ENCODE measurements around the gene ARL11.
A peak's percentile ranks its signal among the peaks of the same experiment; 100 is the strongest.
"Not testable (repeated sequence)": the region's sequence is repeated elsewhere in the genome, so short reads cannot be mapped to it uniquely, and the experiment has no call there.

ARL11 gene
- total RNA-seq: 0.56 reads per million

DNA sequence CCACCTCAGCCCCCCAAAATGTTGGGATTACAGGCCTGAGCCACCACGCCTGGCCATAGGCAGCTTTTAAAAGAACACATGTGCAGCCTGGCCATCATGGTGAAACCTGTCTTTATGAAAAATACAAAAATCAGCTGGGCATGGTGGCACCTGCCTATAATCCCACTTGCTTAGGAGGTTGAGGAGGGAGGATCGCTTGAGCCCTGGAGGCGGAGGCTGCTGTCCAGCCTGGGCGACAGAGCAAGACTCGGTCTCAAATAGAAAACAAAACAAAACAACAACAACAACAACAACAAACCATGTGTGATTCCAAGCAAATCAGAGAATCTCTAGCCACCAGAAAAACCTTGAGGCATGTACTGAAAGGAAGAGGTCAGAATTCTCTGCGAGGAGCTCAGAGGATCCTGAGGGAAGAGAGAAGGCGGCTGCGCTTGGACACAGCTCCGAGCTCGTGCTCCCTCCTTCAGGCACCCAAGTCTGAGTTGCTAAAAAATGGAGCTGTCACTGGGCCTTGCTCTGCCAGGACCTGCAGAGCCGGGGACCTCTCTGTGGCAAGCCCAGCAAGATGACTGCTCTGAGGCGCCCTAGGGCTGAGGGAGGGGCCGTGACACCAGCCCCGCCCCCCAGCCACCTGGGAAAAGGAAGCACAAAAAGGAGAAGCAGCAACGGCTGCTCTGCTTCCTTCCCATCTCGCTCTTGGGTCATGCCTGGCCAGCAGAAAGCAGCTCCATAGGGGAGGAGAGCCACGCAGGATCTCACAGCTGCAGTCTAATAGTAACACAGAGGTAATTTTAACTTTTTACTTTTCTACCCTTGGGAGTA is at the start of gene ARL11:
Gene ARL11 (plus strand): TSS at position 677 of the 822 bp plus-strand sequence. CDS start 1,941 bp downstream, outside the sequence.
- peak; percentile 12 for DNase-seq

DNA sequence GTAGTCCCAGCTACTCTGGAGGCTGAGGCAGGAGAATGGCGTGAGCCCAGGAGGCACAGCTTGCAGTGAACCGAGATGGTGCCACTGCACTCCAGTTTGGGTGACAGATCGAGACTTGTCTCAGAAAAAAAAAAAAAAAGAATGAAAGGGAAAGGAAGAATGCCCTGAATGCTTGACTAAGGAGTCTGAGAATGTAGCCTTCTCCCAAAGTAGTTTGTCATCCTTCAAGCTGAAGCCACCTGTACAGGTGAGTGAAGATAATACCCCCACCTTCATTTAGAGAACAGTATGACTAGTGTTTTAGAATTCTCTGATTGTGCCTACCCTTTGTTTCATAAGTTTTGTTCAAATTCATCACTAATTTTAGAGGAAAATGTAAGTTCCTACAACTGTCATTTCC is 48.8 kb upstream of the ARL11 start:
- no peak for DNase-seq

DNA sequence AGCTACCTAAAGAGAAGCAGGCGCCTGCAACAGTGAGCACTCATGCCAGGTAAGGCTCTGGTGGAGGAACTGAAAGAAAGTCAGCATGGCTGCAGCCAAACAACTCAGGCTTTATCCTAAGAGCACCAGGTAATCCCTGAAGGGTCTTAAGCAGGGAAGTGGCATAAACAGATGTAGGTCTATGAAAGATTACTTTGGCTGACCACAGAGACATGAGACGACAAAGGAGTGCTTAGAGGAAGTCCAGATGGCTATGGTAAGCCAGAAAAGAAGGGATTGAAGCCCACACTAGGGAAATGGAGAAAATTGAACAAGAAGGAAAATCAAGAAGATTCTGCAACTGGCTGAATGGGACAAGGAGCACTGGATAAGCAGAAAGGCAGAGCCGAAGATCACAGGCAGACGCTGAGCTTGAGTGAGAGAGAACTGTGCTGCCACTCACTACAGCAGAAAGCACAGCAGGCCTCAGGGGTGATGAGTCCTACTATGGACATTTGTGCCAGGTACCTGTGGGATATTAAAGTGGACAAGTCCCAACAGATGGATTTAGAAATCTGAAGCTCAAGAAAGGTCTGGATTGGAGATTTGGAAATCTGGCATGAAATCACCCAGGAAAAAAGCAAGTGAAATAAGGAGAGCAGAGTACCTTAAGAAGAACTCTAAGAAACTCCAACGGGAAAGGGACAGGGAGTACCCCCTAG is 47.2 kb upstream of the ARL11 start:
- DNase-seq: no peak

DNA sequence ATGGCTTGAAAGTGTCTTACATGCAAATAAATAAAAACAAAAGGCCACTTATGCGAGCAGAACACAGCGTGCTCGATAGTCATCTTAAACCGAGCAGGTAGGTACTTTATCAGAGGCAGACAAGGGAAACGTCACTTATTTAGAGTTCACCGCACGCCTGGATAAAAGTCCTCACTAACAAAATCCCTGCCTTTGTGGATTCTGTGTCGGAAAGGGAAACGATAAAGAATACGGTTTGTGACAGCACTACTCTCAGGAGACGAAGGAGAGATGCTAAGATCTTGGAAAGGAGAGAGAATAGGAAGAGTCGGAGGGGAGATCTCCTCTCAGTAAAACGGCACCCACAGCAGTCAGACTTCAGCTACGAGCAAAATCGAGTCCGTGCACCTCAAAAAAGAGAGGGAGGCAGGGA is 43.5 kb upstream of the ARL11 start:
- no peak for DNase-seq

DNA sequence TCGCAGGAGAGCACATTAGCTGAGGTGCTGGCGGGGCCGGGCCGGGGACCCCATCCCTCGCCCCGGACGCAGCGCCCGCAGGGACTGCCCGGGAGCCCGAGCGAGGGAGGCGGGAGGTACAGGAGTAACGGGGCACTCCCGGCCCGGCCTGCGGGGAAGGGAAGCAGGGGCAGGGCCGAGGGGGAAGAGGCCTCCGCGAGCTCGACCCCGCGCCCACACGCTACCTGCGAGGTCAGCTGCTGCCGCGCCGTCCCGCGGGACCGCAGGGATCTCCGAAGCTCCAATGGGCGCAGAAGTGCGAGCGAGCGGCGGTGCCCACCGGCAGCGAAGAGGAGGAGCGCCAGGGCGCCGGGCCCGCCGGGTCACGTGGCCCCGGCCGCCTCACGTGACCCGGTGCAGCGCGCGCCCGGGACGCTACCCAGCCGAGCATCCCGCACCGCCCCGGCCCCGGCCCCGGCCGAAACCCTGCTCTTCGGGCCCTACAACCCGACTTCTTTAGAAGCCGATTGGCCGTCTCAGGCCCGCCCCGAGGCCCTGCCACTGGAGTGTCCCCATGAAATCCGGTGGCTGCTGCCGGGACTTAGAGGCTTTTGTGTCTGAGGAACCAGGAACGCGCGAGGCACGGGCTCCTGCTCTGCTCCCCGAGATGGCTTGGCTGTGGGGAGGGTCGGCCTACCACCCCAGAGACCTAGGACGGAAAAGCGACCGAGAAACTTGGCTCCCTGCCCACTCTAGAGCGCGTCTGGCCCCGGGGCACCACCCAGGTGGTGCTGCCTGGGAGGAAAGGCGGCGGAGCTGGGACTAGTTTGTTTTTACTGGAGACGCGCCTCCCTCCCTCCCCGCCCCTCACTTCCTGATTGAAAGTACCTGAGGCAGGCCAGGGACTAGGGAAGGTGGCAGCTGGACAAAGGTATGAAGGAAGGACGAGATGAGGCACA is 42.8 kb upstream of the ARL11 start, which contains the start of gene RCBTB1:
Gene RCBTB1 (minus strand): TSS at position 339 of the 938 bp plus-strand sequence. CDS start 18,279 bp downstream, outside the sequence.
- DNase-seq: peak; percentile 62

DNA sequence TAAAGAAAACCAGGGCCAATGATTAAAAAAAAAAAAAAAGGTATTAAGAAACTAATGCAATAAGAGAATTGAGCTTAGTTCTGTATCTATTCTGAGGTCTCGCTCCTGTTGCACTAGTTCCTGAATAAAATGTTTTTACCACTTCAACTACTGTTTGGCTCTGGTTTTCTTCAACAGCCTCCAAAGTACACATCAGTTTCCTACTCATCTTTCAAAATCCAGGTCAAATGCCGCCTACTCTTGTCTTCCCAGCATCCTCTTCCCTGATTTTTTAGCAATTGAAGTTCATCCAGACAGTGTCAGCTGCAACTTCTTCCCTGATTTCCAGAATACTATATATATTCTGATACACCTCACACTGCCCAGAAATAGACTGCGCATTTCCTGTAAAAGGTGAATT is 41.6 kb upstream of the ARL11 start:
- no peak for DNase-seq

DNA sequence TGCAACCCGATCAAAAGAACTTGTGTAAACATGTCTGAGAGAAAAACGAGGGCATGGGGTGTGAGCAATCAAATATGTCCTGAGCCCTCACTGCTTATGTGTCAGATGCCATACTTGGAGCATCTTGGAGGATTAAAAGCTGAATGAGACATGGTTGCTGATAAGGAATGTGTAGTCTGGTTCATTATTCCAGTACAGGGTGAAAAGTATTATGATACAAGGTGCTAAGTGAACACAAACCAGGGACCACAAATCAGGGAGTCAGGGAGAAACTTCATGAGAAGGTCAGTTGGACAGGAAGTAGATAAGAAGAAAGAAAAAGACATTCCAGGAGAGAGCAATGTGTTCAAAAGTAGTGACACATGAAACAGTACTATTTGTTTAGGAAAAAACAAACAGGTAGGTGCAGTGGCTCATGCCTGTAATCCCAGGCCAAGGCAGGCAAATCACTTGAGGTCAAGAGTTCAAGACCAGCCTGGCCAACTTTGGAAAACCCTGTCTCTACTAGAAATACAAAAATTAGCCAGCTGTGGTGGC is 40.9 kb upstream of the ARL11 start:
- DNase-seq: no peak

DNA sequence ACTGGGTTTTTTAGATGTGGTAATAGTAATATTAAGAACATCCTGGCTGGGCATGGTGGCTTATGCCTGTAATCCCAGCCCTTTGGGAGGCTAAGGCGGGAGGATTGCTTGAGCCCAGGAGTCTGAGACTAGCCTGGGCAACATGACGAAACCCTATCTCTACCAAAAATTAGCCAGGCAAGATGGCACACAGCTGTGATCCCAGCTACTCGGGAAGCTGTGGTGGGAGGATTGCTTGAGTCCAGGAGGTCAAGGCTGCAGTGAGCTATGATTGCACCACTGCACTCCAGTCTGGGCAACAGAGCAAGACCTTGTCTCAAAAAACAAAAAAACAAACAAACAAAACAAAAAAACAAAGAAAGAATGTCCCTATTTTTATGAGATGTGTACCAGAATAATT is 37.6 kb upstream of the ARL11 start:
- DNase-seq: not testable (repeated sequence)

DNA sequence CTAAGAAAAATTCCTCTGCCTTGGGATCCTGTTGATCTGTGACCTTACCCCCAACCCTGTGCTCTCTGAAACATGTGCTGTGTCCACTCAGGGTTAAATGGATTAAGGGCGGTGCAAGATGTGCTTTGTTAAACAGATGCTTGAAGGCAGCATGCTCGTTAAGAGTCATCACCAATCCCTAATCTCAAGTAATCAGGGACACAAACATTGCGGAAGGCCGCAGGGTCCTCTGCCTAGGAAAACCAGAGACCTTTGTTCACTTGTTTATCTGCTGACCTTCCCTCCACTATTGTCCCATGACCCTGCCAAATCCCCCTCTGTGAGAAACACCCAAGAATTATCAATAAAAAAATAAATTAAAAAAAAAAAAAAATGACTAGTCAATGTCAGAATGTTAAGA is 34.4 kb upstream of the ARL11 start:
- DNase-seq: not testable (repeated sequence)

DNA sequence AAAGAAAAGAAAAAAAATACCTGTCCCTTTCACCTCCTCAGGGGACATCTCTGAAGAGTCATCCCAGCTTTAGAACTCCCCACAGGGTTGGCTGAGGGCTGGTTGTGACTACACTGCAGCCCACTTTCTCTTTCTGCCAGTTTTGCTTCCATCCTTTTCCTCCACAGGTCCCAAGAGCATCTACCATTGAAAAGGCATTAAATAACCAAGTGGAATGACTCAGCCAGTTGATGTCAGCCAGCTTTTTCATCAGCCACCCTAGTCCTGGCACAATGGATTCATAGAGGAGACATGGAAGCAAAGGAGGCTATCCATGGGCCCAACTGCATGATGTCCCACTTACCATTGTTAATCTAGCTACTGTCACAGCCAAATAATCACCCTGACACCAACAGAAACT is 33.7 kb upstream of the ARL11 start:
- no peak for DNase-seq

DNA sequence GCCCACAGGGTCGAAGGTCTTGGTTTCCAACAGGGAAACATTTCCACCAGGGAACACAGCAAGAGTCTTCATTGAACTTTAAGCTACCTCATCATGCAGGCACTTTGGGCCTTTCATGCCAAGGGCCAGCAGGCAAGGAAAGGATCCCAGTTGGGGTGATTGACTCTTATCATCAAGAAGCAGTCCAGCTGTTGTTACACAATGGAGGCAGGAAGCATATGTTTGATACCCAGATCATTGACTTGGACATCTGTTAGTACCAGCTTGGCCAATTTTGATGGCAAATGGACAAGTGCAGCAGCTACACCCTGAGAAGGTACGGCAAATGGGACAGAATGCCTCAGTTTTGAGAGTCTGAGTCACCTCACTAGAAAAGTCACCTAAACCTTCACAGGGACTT is 32.1 kb upstream of the ARL11 start:
- DNase-seq: no peak

DNA sequence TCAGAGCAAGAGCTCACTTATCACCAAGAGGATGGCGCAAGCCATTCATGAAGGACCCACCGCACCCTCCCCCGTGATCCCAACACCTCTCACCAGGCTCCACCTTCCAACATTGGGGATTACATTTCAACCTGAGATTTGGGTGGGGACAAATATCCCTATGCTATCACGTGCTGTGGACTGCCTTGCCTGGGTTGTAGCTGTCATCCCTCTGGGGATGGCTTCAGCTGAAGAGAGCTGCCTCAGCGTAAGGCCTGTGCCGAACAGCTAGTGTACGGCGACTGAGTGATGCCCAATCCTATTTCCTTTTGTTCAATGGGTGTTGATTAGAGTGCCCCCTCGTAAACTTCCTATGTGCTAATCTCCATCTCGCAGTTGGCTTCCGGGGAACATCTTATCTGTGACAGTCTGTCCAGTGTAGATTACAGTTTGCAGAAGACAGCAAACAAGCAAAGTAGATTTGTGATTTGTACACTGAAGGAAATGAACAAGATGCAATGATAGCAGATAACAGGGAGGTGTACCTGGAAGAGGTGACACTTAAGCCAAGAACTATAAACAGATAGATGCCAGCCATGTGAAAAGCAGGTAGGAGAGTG is 31.2 kb upstream of the ARL11 start:
- DNase-seq: no peak

DNA sequence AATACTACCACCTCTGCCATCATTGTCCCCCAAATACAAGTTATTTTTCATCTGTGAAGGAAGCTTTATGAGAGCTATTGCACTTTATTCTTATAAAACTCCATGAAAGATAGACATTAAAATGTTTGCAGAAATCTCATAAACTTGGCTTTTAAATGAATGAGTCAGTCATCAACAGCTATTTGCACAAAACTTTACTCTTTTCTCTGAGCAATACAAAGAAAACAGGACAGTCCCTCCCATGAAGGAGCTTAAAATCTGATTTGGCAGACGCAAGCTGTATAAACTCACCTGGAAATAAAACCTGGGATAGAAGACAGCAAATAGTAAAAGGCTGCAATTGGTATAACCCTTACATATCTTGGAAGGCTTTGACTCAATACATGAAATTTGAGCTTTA is 26.3 kb upstream of the ARL11 start:
- no peak for DNase-seq

DNA sequence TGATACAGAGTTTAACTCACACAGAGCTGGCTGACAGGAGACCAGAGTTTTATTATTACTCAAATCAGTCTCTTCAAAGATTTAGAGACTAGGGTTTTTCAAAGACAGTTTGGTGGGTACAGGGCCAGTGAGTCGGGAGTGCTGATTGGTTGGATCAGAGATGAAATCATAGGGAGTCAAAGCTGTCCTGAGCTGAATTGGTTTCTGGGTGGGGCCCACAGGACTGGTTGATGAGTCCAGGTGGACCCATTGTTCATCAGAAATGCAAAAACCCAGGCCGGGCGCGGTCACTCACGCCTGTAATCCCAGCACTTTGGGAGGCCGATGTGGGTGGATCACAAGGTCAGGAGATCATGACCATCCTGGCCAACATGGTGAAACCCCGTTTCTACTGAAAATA is 25.7 kb upstream of the ARL11 start:
- not testable (repeated sequence) for DNase-seq

DNA sequence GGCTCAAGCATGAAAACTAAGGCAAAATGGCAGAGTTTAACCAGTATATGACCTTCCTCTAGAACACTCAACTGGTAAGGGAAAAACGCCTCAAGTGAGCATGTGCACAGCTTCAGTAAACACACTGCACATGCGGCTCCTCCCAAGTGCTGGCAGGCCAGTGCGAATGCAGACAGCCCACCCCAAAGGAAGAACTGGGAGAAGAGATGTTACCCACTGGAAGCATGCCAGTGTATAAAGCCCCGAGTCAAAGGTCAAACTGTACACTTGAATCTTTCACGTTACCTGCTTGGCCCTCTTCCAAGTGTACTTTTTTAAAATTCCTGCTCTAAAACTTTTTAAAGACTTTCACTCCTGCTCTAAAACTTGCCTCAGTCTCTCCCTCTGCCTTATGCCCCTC is 23.7 kb upstream of the ARL11 start:
- no peak for DNase-seq

DNA sequence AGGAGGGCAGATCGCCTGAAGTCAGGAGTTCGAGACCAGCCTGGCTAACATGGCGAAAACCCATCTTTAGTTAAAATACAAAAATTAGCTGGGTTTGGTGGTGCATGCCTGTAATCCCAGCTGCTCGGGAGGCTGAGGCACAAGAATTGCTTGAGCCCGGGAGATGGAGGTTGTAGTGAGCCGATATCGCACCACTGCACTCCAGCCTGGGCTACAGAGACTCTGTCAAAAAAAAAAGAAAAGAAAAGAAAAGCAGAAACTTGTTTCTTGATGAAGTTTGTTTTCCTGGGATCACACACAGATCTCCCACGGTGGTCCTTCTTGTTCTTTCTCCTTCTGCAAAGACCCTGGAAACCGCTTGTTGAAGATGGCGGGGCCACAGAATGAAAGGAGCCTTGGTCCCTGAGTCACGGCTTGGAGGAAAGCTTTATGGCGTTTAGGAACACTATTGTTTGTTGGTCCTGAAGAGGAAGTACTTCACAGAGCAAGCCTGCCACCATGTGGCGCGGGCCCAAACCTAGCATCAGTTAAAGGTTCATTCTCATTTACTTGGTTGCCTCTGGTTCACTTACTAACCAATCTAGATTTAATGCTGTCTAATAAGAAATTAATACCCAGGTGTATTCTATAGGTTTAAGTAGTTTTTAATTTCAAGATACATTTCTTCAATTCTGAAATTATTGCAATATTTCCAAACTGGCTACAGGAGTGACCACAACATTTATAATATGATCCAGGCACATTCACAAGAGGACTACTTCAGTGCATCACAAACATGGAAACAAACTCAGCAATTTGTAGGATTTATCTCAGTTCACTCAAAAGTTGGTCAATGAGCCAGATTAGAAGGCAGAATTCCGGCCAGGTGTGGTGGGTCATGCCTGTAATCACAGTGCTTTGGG is 21.3 kb upstream of the ARL11 start:
- peak; percentile 73 for DNase-seq

DNA sequence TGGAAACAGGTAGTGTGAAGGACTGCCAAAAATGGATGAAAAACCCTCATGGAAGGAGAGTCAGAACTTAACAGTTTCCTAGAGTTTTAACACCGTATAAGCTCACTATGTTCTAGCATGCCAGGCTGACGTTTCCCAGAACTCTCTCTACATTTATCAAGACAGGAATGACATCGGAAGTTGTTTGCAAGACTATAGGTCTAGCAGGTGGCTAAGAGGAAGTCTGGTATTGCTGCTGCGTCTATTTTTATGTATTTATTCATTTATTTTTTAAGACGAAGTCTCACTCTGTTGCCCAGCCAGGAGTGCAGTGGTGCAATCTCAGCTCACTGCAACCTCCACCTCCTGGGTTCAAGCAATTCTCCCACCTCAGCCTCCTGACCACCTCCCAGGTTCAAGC is 20.5 kb upstream of the ARL11 start:
- no peak for DNase-seq

DNA sequence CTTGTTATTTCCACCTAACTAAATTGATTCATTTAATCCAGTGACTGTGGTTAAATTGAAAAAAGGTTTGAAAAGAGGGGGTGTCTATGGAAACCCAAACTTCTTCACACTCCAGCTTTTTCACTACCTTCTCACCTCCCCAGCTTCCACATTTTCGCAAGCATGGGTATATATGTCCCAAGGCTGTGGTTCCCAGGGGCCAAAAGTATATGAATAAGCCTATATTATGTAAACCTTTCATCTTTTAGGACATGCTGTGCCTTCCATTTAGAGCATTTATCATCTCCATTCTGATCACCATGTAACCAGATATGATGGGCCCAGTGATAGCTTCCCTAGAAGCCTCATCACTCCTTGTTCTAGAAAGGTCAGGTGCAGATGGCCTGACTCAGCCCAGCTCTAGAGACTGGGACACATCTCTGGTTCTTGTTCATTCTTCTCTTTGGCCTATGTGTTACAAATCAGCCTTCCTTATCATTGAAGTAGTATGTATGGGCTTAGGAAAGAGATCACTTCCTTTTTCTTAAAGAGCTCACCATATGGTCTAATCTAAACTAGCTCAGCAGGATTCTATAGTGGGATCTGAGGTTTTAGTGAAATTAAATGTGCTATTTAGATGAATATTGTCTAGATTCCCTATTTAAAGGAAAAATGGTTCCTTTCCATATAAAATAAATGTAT is 19.5 kb upstream of the ARL11 start:
- no peak for DNase-seq

DNA sequence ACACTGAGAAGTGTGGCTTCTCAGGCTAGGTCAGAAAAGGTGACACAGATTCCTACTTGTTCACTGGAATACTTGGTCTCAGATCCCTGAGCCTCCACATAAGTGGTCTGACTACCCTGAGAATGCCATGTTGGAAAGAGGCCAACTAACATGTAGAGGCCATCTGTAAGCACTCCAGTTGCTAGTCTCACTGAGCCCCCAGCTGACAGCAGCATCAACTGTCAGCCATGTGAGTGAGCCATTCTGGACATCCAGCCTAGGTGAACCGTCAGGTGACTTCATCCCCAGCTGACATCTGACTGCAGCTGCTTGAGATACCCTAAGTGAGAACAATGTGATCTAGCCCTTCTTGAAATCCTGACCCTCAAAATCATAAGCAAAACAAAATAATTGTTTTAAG is 18.1 kb upstream of the ARL11 start:
- no peak for DNase-seq

DNA sequence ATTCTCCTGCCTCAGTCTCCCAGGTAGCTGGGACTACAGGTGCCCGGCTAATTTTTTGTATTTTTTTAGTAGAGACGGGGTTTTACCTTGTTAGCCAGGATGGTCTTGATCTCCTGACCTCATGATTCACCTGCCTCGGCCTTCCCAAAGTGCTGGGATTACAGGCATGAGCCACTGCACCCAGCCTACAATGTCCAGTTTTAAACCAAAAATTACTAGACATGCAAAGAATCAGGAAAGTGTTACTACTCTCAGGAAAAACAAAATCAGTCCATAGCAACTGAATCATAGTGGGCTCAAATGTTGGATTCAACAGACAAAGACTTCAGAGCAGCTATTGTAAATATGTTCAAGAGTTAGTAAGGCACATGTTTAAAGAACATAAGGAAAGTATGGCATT is 16.3 kb upstream of the ARL11 start:
- not testable (repeated sequence) for DNase-seq
